ENCODE data around the gene RGL3. TPM values are rescaled to one million over a fixed set of nuclear protein-coding genes. Genes with fewer than 3 reads are reported as not detected.
"Not testable (repeated sequence)": the region's sequence is repeated elsewhere in the genome, so short reads cannot be mapped to it uniquely, and the experiment has no call there.

The RGL3 gene
- total RNA-seq, 1 experiment from 2014 or later, result not detected

- no TSS peak for BruUV-seq (replicated peaks)
- DNase-seq (ENCODE audit: unreplicated experiment), result peak; percentile 99
- peak; percentile 71 for TF ChIP-seq CTCF (IDR thresholded peaks at IDR 0.05; ENCODE audit: unreplicated experiment)
- CTCF ChIA-PET, result interaction anchor here (0.6 to 2.0 kb wide), 34 partner anchors 11 to 255 kb away, joined by 3 to 13 read pairs (median 4); partner anchors contain the start of genes RAB3D and TSPAN16
- Mint-ChIP-seq H3K27ac (ENCODE audit: low read depth, unreplicated experiment) (peak overlapping the region; percentile 90), H3K36me3 (ENCODE audit: insufficient read depth, unreplicated experiment) (no peaks in the 10 kb centered on the region), H3K9me3 (ENCODE audit: unreplicated experiment) (no peaks in the 10 kb centered on the region), H3K4me1 (ENCODE audit: insufficient read depth, unreplicated experiment) (peaks cover 35% of the 10 kb centered on the region), H3K27me3 (ENCODE audit: insufficient read depth, unreplicated experiment) (no peaks in the 10 kb centered on the region), H3K4me3 (ENCODE audit: unreplicated experiment) (peak overlapping the region; percentile 76)
- intact Hi-C loops (cut with micrococcal nuclease), result loop anchor here (2.0 kb wide), 3 partner anchors 54 to 206 kb away; partner anchors contain the start of genes ODAD3 and PRKCSH
- POLR2A ChIA-PET, result interaction anchor here (0.6 to 2.0 kb wide), 14 partner anchors 10 to 427 kb away, joined by 3 to 11 read pairs (median 5); partner anchors contain the start of genes CCDC159, ECSIT, ODAD3 and PRKCSH
These were observed 38.2 kb downstream of the RGL3 start for GRCh38 chr19:11380653-11381537.

- no peak overlapping the region for H3K27ac Mint-ChIP-seq (ENCODE audit: low read depth, unreplicated experiment)
- TSS peak; percentile 67 for BruUV-seq (replicated peaks)
- H3K36me3 Mint-ChIP-seq (ENCODE audit: insufficient read depth, unreplicated experiment), result no peaks in the 10 kb centered on the region
- TF ChIP-seq CTCF (IDR thresholded peaks at IDR 0.05; ENCODE audit: unreplicated experiment), result no peak
- intact Hi-C loops (cut with micrococcal nuclease), result loop anchor here (2.0 kb wide), 3 partner anchors 55 to 207 kb away; partner anchors contain the start of genes ODAD3 and PRKCSH
- ChIA-PET POLR2A (interaction anchor here (2.0 kb wide), 1 partner anchor 33 kb away, joined by 6 read pairs; the partner anchor contains the start of genes CCDC159 and TMEM205), CTCF (interaction anchor here (0.7 to 2.0 kb wide), 8 partner anchors 21 to 209 kb away, joined by 3 to 9 read pairs (median 4); no protein-coding TSS in a partner anchor)
- H3K4me3 Mint-ChIP-seq (ENCODE audit: unreplicated experiment), result peak overlapping the region; percentile 76
- no peaks in the 10 kb centered on the region for H3K9me3 Mint-ChIP-seq (ENCODE audit: unreplicated experiment)
- no peak for DNase-seq (ENCODE audit: unreplicated experiment)
- H3K4me1 Mint-ChIP-seq (ENCODE audit: insufficient read depth, unreplicated experiment), result peaks cover 35% of the 10 kb centered on the region
- no peaks in the 10 kb centered on the region for H3K27me3 Mint-ChIP-seq (ENCODE audit: insufficient read depth, unreplicated experiment)
These were observed 39.2 kb downstream of the RGL3 start for GRCh38 chr19:11379857-11380350.

- H3K4me3 Mint-ChIP-seq (ENCODE audit: unreplicated experiment), result not testable (repeated sequence)
These were observed 39.8 kb downstream of the RGL3 start for GRCh38 chr19:11379269-11379845.

GRCh38 chr19:11378319-11379189, 40.6 kb downstream of the RGL3 start:
- Mint-ChIP-seq H3K4me3 (ENCODE audit: unreplicated experiment) (peak overlapping the region; percentile 43), H3K27me3 (ENCODE audit: insufficient read depth, unreplicated experiment) (no peaks in the 10 kb centered on the region), H3K4me1 (ENCODE audit: insufficient read depth, unreplicated experiment) (peaks cover 35% of the 10 kb centered on the region), H3K27ac (ENCODE audit: low read depth, unreplicated experiment) (no peak overlapping the region), H3K36me3 (ENCODE audit: insufficient read depth, unreplicated experiment) (no peaks in the 10 kb centered on the region), H3K9me3 (ENCODE audit: unreplicated experiment) (no peaks in the 10 kb centered on the region)
- ChIA-PET CTCF (interaction anchor here (0.5 to 1.8 kb wide), 7 partner anchors 10 to 216 kb away, joined by 3 to 6 read pairs (median 3); partner anchors contain the start of gene RAB3D), POLR2A (interaction anchor here (1.1 to 5.6 kb wide), 3 partner anchors 33 to 1344 kb away, joined by 3 to 88 read pairs (median 4); partner anchors contain the start of genes CCDC159 and TMEM205)
- intact Hi-C loops (cut with micrococcal nuclease), result no loop called here
- peak; percentile 88 for DNase-seq (ENCODE audit: unreplicated experiment)
- TF ChIP-seq CTCF (IDR thresholded peaks at IDR 0.05; ENCODE audit: unreplicated experiment), result peak; percentile 12
- BruUV-seq (replicated peaks), result no TSS peak

More at GRCh38 chr19:11379269-11379845, 39.8 kb downstream of the RGL3 start:
- intact Hi-C loops (cut with micrococcal nuclease); H3K27ac Mint-ChIP-seq (ENCODE audit: low read depth, unreplicated experiment); H3K9me3 Mint-ChIP-seq (ENCODE audit: unreplicated experiment); H3K27me3 Mint-ChIP-seq (ENCODE audit: insufficient read depth, unreplicated experiment); H3K36me3 Mint-ChIP-seq (ENCODE audit: insufficient read depth, unreplicated experiment); BruUV-seq (replicated peaks); DNase-seq (ENCODE audit: unreplicated experiment): not testable (repeated sequence)
- ChIA-PET CTCF (interaction anchor here (0.6 to 1.2 kb wide), 6 partner anchors 20 to 204 kb away, joined by 3 to 4 read pairs (median 3); no protein-coding TSS in a partner anchor), POLR2A (interaction anchor here (1.1 kb wide), 1 partner anchor 55 kb away, joined by 3 read pairs; no protein-coding TSS in a partner anchor)
- H3K4me1 Mint-ChIP-seq (ENCODE audit: insufficient read depth, unreplicated experiment), result peaks cover 35% of the 10 kb centered on the region

All from MCF 10A (cell line).